Stimulated activated CD8-positive, alpha-beta memory T cell treated with anti-CD3 and anti-CD28 coated beads, Interleukin-4, amount 100 ng/mL, for 48 hours (primary cell): ENCODE measurements around the gene STK24.

Source experiments
- DNase-seq: peaks from one replicate; pipeline ENCODE4 v3.0.0-alpha.2; 2020

Gene STK24

DNA sequence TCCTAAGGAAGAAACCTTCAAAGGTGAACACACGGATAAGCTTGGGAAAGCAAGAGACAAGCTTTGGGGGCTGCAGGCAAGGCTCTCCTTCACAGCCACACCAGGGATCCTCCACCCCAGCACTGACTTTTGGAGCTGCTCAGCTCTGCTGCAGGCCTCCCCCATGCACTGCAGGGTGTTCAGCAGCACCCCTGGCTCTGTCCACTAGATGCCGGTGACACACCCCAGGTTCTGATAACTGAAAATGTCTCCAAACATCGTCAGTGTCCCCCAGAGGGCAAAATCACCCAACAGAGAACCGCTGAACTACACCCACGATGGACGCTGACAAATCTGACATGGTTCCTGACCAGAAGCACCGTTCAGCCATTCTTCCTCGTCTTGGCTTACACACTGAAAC, 90.5 kb downstream of the STK24 start:
- DNase-seq, result no peak

DNA sequence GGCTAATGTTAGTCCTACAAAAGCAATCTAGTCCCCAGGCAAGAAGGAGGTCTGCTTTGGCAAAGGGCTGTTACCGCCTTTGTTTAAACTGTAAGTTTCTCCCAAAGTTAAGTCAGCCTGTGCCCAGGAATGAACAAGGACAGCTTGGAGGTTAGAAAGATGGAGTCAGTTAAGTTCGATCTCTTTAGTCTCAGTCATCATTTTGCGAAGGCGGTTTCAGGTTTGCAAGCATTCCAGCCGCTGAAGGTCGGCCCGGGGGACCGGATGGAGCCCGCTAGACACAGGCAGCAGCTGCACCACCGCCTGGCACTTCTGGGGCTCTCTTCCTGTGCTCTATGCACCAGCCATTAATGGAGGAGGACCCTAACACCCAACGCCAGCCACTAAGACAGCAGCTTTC, 91.3 kb downstream of the STK24 start:
- no peak for DNase-seq

DNA sequence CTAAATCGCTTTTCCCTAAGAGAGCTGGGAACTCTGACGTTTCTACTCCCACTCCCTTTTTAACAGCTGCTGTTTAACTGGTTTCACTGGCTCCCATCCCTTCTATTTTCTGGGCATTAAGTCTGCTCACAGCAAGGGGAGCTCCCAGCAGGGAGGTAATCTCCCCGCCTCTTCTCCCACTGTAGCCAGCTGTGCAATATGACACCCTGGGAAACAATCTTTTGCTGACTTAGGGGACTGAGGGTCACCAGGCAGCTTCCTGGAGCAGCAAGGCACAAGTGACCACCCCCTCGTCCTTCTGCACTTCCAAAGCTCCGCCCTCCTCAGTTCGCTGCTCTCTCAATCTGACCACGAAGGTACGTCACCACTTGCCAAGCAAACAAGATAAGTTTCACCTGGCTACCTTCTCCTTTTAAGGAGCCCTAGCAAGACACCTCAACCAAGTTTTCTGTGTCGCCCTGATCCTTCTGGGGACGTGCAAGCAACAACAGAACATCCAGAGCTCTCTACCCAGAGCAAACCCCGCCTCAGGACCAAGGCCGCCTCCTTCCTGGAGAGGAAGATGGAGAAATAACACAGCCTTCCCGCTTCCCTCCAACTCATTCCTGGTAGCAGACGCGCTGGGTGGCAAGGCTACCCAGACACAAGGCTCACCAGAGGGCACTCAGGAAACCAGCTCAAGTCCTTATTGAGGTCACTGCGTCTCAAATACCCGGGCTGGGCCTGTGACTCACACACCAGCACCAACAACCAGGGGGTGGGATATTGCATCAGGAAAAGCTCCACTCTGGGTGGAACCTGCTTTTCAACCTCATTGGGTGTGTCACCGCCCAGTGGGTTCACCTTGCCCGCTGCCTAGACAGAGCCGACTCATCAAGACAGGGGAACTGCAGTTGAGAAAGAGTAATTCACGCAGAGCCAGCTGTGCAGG, 92.4 kb downstream of the STK24 start:
- peak; percentile 74 for DNase-seq

DNA sequence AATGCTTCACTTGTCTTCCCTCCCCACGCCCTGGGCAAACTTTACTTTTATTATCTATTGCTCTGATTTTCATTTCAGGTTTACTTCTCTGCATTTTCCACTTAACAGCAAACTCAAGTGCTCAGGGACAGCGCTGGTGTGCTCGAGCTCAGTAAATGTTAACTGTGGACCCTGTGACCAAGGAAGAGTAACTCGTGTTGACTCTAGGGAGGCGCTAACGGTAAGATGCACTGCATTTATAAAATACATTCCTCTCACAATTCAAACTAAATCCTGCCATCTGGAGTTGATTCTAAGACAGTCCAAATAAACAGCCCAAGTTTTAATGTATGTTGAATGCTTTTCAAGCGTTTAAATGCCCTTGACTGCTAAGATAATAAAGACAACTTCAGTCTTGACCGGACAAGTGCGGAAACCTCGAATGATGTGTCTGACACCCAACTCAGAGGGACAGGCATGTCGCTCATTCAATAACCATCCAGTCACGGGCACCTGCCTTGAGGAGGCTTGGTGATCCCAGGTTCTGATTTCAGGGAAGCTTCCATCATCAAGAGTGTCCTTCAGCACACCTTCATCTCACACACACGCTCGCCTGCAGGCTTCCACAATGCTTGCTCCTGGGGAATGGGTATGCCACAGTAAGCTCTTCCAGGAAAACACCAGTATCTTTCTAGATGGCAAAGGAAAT, 93.2 kb downstream of the STK24 start:
- no peak for DNase-seq

DNA sequence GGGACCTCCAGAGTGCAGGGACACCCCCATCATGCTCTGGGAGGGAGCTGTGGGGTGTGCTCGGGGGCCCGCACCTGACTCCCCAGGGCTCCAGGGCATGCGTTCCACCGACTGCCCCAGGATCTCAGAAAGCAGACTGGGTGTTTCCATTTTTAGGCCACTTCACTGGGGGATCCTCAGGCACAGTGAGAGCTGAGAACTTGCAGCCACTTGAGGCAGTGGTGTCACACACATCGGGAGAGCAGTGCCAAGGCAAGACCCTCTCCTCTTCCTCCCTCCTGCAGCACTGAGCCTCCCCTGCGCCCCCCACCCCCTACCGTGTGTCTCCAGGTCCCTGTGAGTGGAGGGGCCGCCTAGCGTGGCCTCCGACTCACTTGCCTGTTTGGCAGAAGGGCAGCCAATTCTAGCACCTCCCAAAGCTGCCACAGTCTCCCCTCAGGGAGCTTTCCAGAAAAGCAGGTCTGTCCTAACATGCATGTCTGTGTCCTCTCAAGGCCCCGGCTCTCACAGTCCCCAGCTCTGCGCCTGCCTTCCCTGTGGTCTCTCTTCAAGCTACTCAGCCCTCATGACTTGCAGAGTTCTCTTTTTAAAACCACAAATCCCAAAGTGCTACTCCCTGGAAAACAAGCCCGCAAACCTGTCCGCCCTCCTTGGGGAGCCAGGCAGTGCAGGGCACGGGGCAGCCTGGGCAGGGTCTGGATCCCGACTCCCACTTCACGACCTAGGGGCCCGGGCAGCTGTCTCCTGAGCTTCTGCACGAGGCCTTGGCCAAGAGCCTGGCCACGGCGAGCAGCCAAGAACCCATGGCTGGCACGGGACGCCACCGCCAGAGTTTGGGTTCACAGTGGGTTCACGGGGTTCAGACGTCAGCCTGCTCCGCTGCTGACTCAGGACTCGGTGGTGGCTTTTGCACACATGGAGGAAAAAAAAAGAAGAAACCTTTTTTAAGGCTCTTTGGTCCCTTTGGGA, 94.1 kb downstream of the STK24 start:
- DNase-seq, result no peak

DNA sequence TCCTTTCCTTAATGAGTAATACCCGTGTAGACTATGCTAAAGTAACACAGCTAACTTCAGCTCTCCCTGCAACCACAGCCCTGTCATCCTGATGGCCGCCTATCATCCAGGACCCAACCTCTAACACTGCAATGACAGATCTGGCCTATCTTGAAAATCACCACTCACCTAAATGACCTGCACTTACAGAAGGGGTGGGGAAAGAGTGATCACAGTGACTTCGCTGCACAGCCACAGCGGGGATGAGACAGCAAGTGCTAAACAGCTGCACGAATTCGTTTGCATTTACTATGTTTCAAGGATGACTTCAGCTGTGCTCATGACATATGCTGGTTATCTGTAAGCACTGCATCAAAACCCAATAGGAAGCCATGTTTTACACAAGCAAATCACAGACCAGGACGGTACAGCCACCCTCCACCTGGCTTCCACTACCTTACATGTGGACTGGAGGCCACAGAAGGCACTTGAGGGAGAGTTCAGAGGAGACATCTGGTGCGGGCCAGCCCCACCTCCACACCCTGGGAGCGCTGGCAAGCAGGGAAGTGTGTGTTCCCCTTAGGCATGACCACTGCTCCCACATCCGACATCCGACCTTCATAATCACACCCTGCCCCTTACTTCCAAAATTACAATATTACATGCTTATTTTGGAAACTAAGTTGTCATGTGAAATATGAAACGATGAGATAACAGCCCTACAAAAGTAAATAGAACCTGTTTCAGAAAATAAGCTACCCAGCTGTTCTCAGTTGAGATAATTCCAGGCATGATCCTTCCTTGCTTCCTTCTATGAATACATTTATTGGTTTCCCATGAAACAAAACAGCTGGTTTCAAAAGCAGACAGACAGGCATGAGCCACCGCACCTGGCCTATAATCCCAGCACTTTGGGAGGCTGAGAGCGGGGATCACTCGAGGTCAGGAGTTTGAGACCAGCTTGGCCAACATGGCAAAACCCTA, 95.7 kb downstream of the STK24 start:
- DNase-seq, result peak; percentile 64

DNA sequence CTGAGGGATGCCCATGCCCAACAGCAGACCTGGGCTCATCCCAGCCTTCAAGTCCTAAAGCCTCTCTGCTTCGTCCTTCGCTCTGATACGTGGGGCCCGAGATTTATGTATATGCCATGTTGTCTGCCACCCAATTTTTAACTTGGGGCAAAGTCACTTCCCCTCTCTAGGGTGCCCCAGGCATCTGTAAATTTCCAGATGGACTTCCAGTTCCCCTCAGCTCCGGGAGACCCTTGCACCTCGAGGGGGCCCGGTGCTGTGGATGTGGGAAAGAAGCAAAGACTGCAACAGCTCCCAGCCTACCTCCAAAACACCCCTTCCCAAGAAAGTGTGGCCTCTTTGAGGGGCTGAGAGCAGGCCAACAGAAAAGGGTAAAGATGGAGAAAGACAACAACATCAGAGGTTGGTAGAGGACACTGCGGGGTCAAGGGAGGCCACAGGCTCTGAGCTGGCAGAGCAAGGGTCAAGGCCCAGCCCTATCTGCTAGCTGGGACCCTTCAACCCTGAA, 97.4 kb downstream of the STK24 start:
- DNase-seq, result no peak

DNA sequence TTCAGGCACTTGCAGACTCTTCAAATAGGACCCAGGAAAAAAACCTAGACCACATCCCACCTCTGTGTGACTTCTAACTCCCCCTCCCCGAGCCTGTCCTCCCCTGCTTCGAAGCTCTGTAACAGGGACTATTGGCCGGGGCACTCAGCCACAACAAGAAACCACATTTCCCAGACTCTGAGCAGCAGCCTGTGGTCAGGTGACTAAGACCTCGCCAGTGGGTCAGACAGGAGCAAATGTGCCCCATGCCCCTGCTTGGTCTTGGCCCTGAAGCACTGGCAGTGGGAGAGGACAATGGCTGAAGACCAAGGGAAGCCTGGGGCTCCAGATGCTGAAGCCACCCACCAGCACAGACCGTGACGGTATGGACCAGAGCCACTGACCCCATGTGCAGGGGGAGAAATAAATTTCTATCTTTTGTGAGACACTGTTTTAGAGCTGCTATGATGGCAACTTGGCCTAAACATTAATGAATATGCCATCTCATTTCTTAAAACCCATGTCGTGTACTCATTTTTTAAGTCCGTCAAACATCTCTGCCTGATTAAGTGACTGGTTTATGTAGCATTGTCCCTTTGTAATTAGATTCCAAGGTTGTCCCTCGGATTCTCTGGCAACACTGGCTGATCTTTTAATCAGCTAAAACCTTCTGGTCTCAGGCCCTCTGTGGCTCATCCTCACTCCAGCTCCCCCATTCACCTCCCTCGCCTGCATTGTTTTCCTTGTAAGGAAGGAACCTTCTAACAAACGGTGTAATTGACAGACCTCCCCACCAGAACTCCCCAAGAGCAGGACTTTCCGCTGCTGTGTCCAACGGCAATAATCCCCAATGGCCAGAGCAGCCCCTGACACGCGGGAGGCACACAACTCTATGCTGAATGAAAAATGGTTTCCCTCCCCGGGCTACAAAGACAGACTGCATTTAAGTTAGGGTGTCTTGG, 98.4 kb downstream of the STK24 start:
- peak; percentile 66 for DNase-seq

DNA sequence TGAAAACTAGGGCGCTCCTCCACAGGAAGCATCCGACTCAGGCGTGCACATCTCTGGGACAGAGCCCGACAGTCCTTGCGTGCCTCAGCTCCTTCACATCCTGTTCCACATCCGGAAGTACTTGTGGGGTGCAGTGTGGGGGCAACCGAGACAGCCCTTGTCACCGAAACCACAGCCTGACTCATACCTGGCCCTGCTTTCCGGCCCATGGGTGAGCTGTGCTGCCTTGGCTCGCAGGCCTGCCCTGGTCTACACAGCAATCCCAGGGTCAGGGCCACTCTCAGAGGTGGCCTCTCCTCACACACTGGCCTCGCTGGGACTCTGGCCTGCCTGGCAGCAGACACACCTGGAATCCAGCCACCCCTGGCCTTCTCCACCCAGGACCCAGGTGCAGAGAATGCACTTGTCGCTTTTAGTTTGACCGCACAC, 100.4 kb downstream of the STK24 start:
- peak; percentile 90 for DNase-seq

DNA sequence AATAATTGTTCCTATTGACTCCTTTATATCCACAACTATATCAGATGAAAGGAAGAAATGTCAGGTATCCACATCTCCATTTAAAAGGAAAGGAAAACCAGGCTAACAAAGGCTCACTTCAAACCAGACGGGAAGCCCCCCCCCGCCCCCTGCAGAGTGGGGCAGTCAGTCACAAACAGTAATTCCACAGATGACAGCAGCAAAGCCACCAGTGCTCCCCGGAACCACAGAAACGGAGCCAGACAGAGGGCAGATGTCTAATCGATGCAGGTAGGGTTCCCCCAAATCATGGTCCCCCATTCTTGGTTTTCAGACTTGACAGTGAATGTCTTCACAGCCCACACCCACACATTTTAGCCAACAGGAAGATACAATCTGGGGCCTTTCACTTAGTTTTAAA, 100.8 kb downstream of the STK24 start:
- DNase-seq, result peak; percentile 72

DNA sequence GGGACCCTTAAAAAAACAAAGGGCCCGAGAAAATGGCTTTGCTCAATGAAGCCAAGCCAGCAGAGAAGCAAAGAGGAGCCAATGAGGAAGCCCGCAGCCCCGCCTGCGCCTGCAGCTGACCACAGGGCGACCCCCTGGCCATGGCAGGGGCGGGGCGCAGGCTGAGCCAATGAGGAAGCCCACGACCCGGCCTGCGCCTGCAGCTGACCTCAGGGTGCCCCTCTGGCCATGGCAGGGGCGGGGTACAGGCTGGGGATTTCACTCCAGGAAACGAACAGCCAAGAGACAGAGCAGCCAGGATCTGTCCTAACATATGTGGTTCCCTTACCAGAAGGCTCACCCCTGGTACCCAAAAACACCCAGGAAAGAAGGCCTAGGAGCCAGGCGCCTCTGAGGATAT, 101.4 kb downstream of the STK24 start:
- no peak for DNase-seq

DNA sequence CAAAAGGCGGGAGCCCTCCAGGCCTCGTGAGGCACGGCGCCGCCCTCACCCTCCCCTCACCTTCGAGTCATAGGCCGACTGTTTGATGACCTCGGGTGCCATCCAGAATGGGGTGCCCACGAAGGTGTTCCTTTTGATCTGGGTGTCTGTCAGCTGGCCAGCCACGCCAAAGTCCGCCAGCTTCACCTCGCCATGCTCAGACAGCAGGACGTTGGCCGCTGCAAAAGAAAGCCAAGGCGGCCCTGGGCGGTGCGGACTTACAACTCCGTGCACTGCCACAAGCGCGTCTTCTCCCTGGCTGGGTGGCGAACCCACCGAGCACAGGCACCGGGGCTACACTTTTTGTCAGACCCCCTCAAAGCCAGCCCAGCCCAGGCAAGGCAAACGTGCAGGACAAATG, 102.1 kb downstream of the STK24 start:
- no peak for DNase-seq

DNA sequence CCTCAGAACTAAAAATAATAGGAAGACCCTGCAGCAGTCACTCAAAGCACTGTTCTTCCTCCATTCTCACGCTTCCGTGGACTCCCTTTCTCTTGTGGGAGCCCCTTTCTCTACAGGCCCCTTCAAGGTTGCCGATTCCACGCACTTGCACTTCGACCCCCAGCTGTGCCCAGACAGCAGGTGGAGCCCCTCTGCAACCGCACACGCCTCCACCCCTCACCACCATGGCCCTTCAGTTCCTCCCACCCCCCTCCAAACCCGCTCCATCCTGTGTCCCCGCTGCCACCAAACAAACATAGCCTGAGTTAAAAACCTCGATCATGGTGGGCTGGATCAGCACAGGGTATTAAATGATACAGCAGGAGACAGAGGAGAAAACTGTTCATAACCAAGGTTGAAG, 102.6 kb downstream of the STK24 start:
- no peak for DNase-seq

DNA sequence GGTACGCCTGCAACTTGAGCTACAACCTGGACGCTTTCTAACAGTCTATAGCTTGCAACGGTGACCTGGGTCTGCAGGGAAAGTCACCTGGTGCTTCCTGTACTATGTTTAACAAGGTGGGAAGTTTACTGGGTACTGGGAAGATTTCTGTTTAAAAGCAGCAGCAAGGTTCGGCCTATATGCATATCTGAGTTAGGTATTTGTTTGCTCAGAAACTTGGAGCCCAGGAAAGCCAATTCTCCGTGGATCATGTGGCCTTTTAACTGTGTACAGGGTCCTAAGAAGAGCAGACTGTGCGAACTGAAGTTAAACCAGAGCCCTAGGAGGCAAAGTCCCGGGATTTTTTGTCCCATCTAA, 103.1 kb downstream of the STK24 start:
- DNase-seq, result no peak

DNA sequence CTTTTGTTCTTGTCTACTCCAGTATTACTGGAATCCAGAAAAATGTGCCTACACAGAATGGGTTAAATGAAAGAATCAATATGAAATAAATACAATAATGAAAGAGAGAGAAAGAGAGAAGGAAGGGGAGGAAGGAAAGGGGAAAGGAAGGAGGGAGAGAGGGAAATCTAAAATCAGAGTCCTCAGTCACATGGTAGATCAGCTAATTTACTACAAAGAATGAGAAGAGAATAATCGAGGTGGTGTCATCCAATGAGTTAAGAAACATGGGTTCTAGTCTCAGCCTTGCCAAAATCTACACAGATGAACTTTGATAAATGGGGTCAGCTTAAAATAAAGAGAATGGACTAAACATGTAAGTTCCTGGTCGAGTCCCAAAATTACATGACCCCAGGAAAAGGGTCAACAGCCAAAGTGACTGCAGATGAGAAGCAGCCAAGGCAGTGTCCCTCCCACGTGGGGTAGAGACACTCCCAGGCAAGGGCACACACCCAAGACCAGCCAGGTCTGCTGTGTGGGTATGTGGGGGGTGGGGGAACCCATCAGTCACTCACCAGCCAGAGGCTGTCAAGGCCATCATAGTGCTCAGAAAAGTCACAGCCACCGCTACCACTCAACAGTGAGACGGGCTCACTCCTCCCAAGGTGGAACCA, 103.6 kb downstream of the STK24 start:
- no peak for DNase-seq

DNA sequence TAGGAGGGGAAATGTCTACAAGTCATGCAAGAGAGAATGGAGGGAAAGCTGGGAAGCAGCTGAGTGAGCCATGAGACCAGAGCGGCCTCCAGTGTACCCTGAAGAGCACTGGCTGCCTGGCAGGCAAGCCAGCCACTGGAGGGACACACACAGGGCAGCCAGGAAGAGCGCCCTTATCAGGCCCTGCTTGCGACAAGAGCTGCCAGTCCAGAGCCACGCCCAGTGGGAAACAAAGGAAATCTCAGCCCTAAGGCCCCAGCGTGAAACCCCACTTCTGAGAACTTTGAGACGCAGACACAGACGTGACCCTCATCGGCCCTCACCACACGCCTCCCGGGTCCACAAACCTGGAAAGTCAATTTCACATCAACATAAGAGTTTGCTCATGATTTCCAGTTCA, 105.0 kb downstream of the STK24 start:
- DNase-seq, result no peak

DNA sequence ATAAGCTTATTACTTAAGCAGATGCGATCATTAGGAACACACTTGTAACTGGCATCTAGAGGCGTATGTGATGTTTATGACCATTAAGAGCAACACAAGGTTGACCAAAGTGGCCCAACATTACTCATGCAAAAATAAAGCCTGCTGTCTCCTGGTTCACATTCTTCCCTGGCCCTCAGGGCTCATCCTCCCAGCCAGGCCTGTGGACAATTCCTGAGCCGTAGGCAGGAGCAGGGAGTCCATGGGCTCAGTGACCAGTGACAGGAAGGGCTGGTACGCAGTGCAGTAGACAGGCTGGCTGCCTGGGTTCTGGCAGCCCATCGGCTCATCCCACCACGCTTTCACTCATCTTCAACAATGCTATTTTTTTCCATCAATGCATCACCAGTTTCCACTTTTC, 106.0 kb downstream of the STK24 start:
- no peak for DNase-seq

DNA sequence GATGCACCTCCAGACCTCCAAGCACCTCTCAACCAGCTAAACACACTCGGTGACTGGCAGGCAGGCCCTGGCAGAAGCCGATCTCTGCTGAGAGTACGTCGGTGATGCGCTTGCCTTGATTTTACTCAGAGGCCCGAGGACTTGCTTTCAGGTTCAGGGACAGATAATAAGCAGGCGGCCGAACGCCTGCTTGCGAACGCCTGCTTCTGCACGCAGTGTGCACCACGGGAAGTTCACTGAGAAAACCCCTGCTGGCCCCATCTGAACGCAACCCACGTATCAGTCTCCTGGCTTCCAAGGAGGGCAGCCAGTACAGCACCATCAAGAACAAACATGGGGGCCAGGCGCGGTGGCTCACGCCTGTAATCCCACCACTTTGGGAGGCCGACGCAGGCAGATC, 108.0 kb downstream of the STK24 start:
- no peak for DNase-seq

DNA sequence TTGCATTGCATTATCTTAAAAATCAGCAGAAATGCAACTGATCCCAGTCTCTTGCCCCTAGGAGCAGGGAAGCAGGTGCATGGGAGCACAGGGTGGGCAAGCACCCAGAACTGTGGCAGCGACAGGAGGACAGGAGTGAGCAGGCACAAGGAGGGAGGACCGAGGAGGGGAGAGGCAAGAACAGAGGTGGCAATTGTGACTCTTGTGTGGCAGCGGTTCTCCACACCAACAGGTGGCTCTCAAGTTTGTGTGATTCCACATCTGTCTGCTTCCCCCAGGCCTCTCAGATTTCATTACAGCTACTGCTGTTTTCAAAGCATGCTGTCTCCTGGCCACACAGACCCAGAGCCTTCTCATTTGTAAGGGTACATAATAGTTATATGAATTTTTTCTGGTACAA, 108.5 kb downstream of the STK24 start:
- DNase-seq, result no peak
